ENCODE measurements around the gene CEP164. TPM values are rescaled to one million over a fixed set of nuclear protein-coding genes. Genes with fewer than 3 reads are reported as not detected.
"Not testable (repeated sequence)": the region's sequence is repeated elsewhere in the genome, so short reads cannot be mapped to it uniquely, and the experiment has no call there.

The CEP164 gene
- polyA plus RNA-seq, 4 donors = 18.1 to 43.4 (median 31.2) TPM

DNA sequence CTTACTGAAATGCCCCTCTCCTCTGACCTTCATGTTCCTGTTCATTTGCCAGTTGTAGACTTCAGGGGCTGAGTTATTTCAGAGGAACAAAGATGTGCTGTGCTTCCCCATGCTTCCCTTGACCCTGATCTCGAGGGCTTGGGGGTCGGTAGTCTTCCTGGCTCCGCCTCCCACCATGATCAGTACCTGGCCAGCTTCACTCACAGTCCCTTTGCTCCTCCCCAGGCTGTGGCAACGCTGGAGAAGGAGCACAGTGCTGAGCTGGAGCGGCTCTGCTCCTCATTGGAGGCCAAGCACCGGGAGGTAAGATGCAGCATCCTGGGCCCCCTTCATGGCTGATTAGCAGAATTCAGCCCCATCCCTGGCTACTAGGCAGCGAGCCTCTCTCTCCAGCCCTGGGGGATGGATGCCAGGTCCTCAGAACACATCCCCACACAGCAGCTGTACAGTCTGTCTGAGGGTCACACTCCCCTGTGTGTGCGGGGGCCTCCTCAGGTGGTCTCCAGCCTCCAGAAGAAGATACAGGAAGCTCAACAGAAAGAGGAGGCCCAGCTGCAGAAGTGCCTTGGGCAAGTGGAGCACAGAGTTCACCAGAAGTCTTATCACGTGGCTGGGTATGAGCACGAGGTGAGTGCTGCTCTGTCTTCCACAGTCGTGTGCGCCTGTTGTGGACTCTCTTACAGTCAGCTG, 64.5 kb downstream of the CEP164 start:
- no peak for DNase-seq (ENCODE audit: low read depth in 4 of 4, low spot score in 2 of 4)

DNA sequence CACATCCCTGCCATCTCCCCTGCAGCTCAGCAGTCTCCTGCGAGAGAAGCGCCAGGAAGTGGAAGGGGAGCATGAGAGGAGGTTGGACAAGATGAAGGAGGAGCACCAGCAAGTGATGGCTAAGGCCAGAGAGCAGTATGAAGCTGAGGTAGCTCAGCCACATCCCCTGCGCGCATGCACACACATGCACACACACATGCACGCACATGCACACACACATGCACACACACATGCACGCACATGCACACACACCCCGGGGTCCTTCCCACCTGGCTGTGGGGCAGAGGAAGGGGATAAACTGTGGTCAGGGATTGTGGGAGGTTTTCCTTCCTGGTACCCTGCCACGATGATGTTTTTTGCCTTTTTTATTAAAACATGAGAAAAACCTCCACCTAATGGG, 65.3 kb downstream of the CEP164 start:
- DNase-seq (ENCODE audit: low read depth in 4 of 4, low spot score in 2 of 4) = no peak

DNA sequence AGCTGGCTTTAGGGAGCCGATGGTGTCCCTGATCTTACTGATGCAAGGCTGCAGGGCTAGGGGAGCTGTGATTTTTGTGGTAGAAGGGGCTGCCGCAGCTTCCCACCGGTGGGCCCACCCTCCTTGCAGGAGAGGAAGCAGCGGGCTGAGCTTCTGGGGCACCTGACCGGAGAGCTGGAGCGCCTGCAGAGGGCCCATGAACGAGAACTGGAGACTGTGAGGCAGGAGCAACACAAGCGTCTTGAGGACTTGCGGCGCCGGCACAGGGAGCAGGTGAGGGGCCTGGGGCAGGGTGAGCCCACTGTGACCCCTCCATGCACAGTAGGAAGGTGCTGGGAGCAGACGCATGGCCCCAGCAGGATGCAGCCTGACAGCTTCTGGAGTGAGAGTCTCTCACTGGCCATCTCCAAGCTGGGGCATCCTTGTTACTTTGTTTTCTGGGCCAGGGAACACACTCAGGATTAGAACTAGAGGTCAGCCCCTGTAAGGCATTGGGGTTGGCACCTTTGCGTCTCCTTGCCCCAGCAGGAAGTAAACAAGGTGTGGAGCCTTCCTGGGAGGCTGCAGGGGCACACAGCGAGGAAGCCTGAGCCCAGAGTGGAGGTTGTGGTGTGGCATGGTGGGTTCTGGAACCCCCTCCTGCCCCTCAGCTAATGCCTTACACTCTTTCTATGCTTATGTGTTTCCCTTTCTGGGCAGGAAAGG, 66.7 kb downstream of the CEP164 start:
- DNase-seq (ENCODE audit: low read depth in 4 of 4, low spot score in 2 of 4) = no peak

DNA sequence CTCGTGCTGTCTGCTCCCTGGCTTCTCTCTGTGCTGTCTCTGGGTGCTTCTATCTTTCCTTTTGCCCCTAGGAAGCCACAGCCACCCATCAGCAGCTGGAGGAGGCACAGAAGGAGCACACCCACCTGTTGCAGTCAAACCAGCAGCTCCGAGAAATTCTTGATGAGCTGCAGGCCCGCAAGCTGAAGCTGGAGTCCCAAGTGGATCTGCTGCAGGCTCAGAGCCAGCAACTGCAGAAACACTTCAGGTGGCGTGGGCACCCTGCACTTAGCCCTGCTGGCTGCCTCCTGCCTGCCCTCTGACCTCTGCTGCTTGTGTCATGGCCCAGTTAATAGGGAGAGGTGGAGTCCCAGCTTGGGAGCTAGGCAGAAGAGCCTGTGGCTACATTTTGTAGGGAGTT, 67.8 kb downstream of the CEP164 start:
- DNase-seq (ENCODE audit: low read depth in 4 of 4, low spot score in 2 of 4) = no peak

DNA sequence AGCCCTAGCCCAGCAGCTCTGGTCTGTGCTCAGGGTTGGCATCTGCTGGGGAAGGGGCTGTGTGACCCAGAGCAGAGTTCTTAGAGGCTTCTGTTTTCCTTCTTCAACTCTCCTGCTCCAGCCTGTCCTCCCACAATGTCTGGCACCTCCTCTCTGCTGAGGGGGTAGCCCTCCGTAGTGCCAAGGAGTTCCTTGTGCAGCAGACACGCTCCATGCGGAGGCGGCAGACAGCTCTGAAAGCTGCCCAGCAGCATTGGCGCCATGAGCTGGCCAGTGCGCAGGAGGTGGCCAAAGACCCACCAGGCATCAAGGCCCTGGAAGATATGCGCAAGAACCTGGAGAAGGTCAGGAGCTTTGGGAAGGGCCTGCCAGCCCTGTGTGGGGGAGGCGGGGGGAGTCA, 69.3 kb downstream of the CEP164 start:
- DNase-seq (ENCODE audit: low read depth in 4 of 4, low spot score in 2 of 4) = no peak

DNA sequence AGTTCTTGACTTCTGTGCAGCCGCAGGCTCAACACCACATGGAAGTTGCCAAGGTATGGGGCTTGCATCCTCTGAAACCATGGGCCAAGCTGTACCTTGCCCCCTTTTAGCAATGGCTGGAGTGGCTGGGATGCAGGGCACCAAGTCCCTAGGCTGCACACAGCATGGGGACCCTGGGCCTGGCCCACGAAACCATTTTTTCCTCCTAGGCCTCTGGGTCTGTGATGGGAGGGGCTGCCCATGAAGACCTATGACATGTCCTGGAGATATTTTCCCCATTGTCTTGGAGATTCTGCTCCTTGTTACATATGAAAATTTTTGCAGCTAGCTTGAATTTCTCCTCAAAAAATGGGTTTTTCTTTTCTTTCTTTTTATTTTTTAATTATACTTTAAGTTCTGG, 71.0 kb downstream of the CEP164 start:
- not testable (repeated sequence) for DNase-seq (ENCODE audit: low read depth in 4 of 4, low spot score in 2 of 4)

DNA sequence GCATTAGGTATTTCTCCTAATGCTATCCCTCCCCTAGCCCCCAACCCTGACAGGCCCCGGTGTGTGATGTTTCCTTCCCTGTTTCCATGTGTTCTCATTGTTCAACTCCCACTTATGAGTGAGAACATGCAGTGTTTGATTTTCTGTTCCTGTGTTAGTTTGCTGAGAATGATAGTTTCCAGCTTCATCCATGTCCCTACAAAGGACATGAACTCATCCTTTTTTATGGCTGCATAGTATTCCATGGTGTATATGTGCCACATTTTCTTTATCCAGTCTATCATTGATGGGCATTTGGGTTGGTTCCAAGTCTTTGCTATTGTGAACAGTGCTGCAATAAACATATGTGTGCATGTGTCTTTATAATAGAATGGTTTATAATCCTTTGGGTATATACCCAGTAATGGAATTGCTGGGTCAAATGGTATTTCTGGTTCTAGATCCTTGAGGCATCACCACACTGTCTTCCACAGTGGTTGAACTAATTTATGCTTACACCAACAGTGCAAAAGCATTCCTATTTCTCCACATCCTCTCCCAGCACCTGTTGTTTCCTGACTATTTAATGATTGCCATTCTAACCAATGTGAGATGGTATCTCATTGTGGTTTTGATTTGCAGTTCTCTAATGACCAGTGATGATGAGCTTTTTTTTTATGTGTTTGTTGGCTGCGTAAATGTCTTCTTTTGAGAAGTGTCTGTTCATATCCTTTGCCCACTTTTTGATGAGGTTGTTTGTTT, 71.6 kb downstream of the CEP164 start:
- not testable (repeated sequence) for DNase-seq (ENCODE audit: low read depth in 4 of 4, low spot score in 2 of 4)

GRCh38 chr11:117405898-117406297, 78.2 kb downstream of the CEP164 start:
- DNase-seq (ENCODE audit: low read depth in 4 of 4, low spot score in 2 of 4) = not testable (repeated sequence)

- DNase-seq (ENCODE audit: low read depth in 4 of 4, low spot score in 2 of 4) = no peak
These were observed 79.4 kb downstream of the CEP164 start for GRCh38 chr11:117407016-117407415.

GRCh38 chr11:117408356-117408755, 80.7 kb downstream of the CEP164 start:
- DNase-seq (ENCODE audit: low read depth in 4 of 4, low spot score in 2 of 4) = no peak

DNA sequence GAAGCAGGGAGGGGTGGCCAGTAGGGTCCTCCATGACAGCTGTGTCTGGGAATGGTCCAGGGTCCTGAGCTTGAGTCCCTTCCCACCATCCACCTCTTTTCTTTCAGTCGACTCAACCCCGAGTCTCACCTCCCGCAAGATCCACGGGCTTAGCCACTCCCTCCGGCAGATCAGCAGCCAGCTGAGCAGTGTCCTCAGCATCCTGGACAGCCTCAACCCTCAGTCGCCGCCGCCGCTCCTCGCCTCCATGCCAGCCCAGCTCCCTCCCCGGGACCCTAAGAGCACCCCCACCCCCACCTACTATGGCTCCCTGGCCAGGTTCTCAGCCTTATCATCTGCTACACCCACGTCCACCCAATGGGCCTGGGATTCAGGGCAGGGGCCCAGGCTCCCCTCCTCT, 81.9 kb downstream of the CEP164 start:
- DNase-seq (ENCODE audit: low read depth in 4 of 4, low spot score in 2 of 4) = no peak

- no peak for DNase-seq (ENCODE audit: low read depth in 4 of 4, low spot score in 2 of 4)
These were observed 82.6 kb downstream of the CEP164 start for GRCh38 chr11:117410238-117410637.

DNA sequence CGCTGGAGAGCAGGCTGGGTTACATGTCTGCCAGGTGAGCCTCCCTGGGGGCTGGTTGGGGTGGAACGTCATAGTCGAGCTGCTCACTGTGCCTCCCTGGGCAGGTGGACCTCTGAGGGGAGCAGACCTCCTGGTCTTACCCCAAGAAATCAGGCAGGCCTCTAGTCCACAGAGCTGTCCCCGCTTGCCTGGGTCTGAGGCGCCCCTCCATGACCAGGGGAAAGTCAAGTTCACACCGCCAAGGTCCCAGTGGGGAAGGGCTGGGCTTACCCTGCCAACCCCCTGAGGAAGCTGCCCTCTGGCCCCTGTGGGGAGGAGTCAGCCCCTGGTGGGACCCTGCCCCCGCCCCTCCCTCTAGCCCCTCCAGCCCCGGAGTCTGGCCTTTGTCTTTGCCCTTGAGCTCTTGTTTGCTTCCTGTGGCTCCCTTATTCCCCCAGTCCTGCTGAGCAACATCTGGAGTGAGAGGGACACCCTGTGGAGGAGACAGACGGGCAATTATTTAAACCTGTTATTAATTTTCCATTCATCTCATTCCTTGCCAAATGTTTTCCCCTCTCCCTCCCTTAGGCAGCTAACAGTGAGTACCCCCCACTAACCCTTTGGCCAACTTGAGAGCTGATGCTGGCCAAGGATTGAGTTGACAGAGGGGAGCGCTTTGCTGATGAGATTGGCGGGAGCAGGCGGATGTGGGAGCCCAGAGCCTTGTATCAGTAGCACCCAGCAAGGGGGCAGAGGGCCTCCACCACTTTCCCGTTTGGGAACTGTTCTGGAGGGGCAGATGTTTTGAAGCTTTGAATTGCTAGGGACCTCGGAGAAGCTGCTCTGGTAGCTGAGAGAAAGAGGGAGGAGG, 83.4 kb downstream of the CEP164 start:
- no peak for DNase-seq (ENCODE audit: low read depth in 4 of 4, low spot score in 2 of 4)

GRCh38 chr11:117411736-117412135, 84.1 kb downstream of the CEP164 start:
- DNase-seq (ENCODE audit: low read depth in 4 of 4, low spot score in 2 of 4) = no peak

GRCh38 chr11:117412176-117412575, 84.5 kb downstream of the CEP164 start:
- DNase-seq (ENCODE audit: low read depth in 4 of 4, low spot score in 2 of 4) = no peak

- no peak for DNase-seq (ENCODE audit: low read depth in 4 of 4, low spot score in 2 of 4)
These were observed 85.1 kb downstream of the CEP164 start for GRCh38 chr11:117412653-117413275.

GRCh38 chr11:117413616-117414015, 86.0 kb downstream of the CEP164 start:
- DNase-seq (ENCODE audit: low read depth in 4 of 4, low spot score in 2 of 4) = no peak

GRCh38 chr11:117414724-117415123, 87.1 kb downstream of the CEP164 start:
- no peak for DNase-seq (ENCODE audit: low read depth in 4 of 4, low spot score in 2 of 4)

- DNase-seq (ENCODE audit: low read depth in 4 of 4, low spot score in 2 of 4) = no peak
These were observed 87.8 kb downstream of the CEP164 start for GRCh38 chr11:117415358-117415896.

- DNase-seq (ENCODE audit: low read depth in 4 of 4, low spot score in 2 of 4) = no peak
These were observed 89.7 kb downstream of the CEP164 start for GRCh38 chr11:117417342-117417741.

Measured in left renal cortex interstitium (tissue), 4 donors.